GM21423 (cell line): ENCODE results near the gene SNX13.
"Not testable (repeated sequence)": the region's sequence is repeated elsewhere in the genome, so short reads cannot be mapped to it uniquely, and the experiment has no call there.

Experiments used
- ATAC-seq: cut with Tn5 transposase; IDR thresholded peaks from one replicate; pipeline ENCODE4 v1.9.1; 2021; ENCODE audit warnings: mild to moderate bottlenecking, moderate library complexity; ENCODE audit not compliant: unreplicated experiment

Gene SNX13

GRCh38 chr7:17916786-17917185 is 23.5 kb downstream of the SNX13 start:
- ATAC-seq: no peak

GRCh38 chr7:17915796-17916195 is 24.5 kb downstream of the SNX13 start:
- ATAC-seq: no peak

GRCh38 chr7:17915168-17915567 is 25.1 kb downstream of the SNX13 start:
- no peak for ATAC-seq

- no peak for ATAC-seq
Measured at GRCh38 chr7:17913250-17913649, 27.0 kb downstream of the SNX13 start.

GRCh38 chr7:17912536-17913235 is 27.6 kb downstream of the SNX13 start:
- no peak for ATAC-seq

GRCh38 chr7:17912050-17912449 is 28.2 kb downstream of the SNX13 start:
- ATAC-seq: no peak

- no peak for ATAC-seq
Measured at GRCh38 chr7:17910377-17910776, 29.9 kb downstream of the SNX13 start.

- ATAC-seq: not testable (repeated sequence)
Measured at GRCh38 chr7:17909310-17909709, 31.0 kb downstream of the SNX13 start.

GRCh38 chr7:17907014-17907413 is 33.3 kb downstream of the SNX13 start:
- ATAC-seq: no peak

GRCh38 chr7:17903337-17903736 is 37.0 kb downstream of the SNX13 start:
- peak; percentile 64 for ATAC-seq

- no peak for ATAC-seq
Measured at GRCh38 chr7:17902599-17902998, 37.7 kb downstream of the SNX13 start.

- no peak for ATAC-seq
Measured at GRCh38 chr7:17900464-17900863, 39.8 kb downstream of the SNX13 start.

- no peak for ATAC-seq
Measured at GRCh38 chr7:17898111-17898510, 42.2 kb downstream of the SNX13 start.

- no peak for ATAC-seq
Measured at GRCh38 chr7:17887286-17887685, 53.0 kb downstream of the SNX13 start.

GRCh38 chr7:17882685-17883084 is 57.6 kb downstream of the SNX13 start:
- no peak for ATAC-seq

- no peak for ATAC-seq
Measured at GRCh38 chr7:17879075-17879661, 61.1 kb downstream of the SNX13 start.

GRCh38 chr7:17878627-17879026 is 61.7 kb downstream of the SNX13 start:
- ATAC-seq: no peak

- ATAC-seq: no peak
Measured at GRCh38 chr7:17871815-17872533, 68.3 kb downstream of the SNX13 start.

- ATAC-seq: no peak
Measured at GRCh38 chr7:17870406-17870805, 69.9 kb downstream of the SNX13 start.

GRCh38 chr7:17863809-17864143 is 76.5 kb downstream of the SNX13 start:
- no peak for ATAC-seq

GRCh38 chr7:17863095-17863808 is 77.0 kb downstream of the SNX13 start:
- ATAC-seq: no peak

GRCh38 chr7:17856251-17856650 is 84.0 kb downstream of the SNX13 start:
- no peak for ATAC-seq
